ENCODE data around the gene TBC1D22A.
"Not testable (repeated sequence)": the region's sequence is repeated elsewhere in the genome, so short reads cannot be mapped to it uniquely, and the experiment has no call there.

TBC1D22A gene

GRCh38 chr22:46774253-46774979 lies 12.0 kb downstream of the TBC1D22A start:
- ATAC-seq: peak; percentile 39
- DNase-seq: peak; percentile 53

- ATAC-seq (no peak), DNase-seq (no peak)
Measured at GRCh38 chr22:46774980-46775849, 12.8 kb downstream of the TBC1D22A start.

- ATAC-seq (no peak), DNase-seq (no peak)
Measured at GRCh38 chr22:46775850-46776826, 13.7 kb downstream of the TBC1D22A start.

GRCh38 chr22:46776876-46777608 lies 14.6 kb downstream of the TBC1D22A start:
- ATAC-seq (no peak), DNase-seq (no peak)

GRCh38 chr22:46777609-46777970 lies 15.1 kb downstream of the TBC1D22A start:
- ATAC-seq (no peak), DNase-seq (peak; percentile 61)

- DNase-seq (no peak), ATAC-seq (no peak)
Measured at GRCh38 chr22:46779023-46779422, 16.6 kb downstream of the TBC1D22A start.

- DNase-seq (no peak), ATAC-seq (no peak)
Measured at GRCh38 chr22:46779651-46780050, 17.2 kb downstream of the TBC1D22A start.

GRCh38 chr22:46780453-46780852 lies 18.0 kb downstream of the TBC1D22A start:
- no peak for DNase-seq
- no peak for ATAC-seq

- ATAC-seq (no peak), DNase-seq (no peak)
Measured at GRCh38 chr22:46781291-46781690, 18.8 kb downstream of the TBC1D22A start.

- not testable (repeated sequence) for DNase-seq, ATAC-seq
Measured at GRCh38 chr22:46782200-46782599, 19.8 kb downstream of the TBC1D22A start.

- no peak for DNase-seq
- ATAC-seq: no peak
Measured at GRCh38 chr22:46783721-46784120, 21.3 kb downstream of the TBC1D22A start.

GRCh38 chr22:46788441-46789172 lies 26.2 kb downstream of the TBC1D22A start:
- peak; percentile 44 for ATAC-seq

GRCh38 chr22:46789992-46790391 lies 27.5 kb downstream of the TBC1D22A start:
- DNase-seq: no peak

More at GRCh38 chr22:46788441-46789172, 26.2 kb downstream of the TBC1D22A start:
- DNase-seq: no peak

GRCh38 chr22:46791201-46791731 lies 28.8 kb downstream of the TBC1D22A start:
- peak; percentile 94 for ATAC-seq

More at GRCh38 chr22:46789992-46790391, 27.5 kb downstream of the TBC1D22A start:
- ATAC-seq: no peak

GRCh38 chr22:46792061-46792796 lies 29.8 kb downstream of the TBC1D22A start:
- DNase-seq: no peak
- ATAC-seq: no peak

More at GRCh38 chr22:46791201-46791731, 28.8 kb downstream of the TBC1D22A start:
- peak; percentile 76 for DNase-seq

- ATAC-seq (no peak), DNase-seq (no peak)
Measured at GRCh38 chr22:46792841-46793261, 30.4 kb downstream of the TBC1D22A start.

- ATAC-seq (no peak), DNase-seq (no peak)
Measured at GRCh38 chr22:46793497-46793896, 31.0 kb downstream of the TBC1D22A start.

GRCh38 chr22:46794067-46794466 lies 31.6 kb downstream of the TBC1D22A start:
- no peak for ATAC-seq
- no peak for DNase-seq

GRCh38 chr22:46794491-46794890 lies 32.0 kb downstream of the TBC1D22A start:
- DNase-seq (no peak), ATAC-seq (no peak)
